ENCODE data around the gene CACNA2D3.

The CACNA2D3 gene

GRCh38 chr3:54663501-54664011, 541.2 kb downstream of the CACNA2D3 start:
- peak; percentile 47 for DNase-seq (ENCODE audit: low spot score)

GRCh38 chr3:54665016-54665600, 542.8 kb downstream of the CACNA2D3 start:
- DNase-seq (ENCODE audit: low spot score): no peak

GRCh38 chr3:54668236-54668635, 545.9 kb downstream of the CACNA2D3 start:
- DNase-seq (ENCODE audit: low spot score): no peak

GRCh38 chr3:54670201-54671000, 548.0 kb downstream of the CACNA2D3 start:
- peak; percentile 77 for DNase-seq (ENCODE audit: low spot score)

- no peak for DNase-seq (ENCODE audit: low spot score)
These were observed 549.2 kb downstream of the CACNA2D3 start for GRCh38 chr3:54671511-54671910.

- no peak for DNase-seq (ENCODE audit: low spot score)
These were observed 553.7 kb downstream of the CACNA2D3 start for GRCh38 chr3:54676087-54676486.

GRCh38 chr3:54681706-54682105, 559.4 kb downstream of the CACNA2D3 start:
- no peak for DNase-seq (ENCODE audit: low spot score)

GRCh38 chr3:54685213-54685612, 562.9 kb downstream of the CACNA2D3 start:
- no peak for DNase-seq (ENCODE audit: low spot score)

- DNase-seq (ENCODE audit: low spot score): no peak
These were observed 569.0 kb downstream of the CACNA2D3 start for GRCh38 chr3:54691289-54691771.

GRCh38 chr3:54696313-54696712, 574.0 kb downstream of the CACNA2D3 start:
- DNase-seq (ENCODE audit: low spot score): no peak

GRCh38 chr3:54698054-54698453, 575.7 kb downstream of the CACNA2D3 start:
- DNase-seq (ENCODE audit: low spot score): no peak

- DNase-seq (ENCODE audit: low spot score): no peak
These were observed 581.6 kb downstream of the CACNA2D3 start for GRCh38 chr3:54703923-54704322.

GRCh38 chr3:54705730-54706129, 583.4 kb downstream of the CACNA2D3 start:
- DNase-seq (ENCODE audit: low spot score): no peak

- DNase-seq (ENCODE audit: low spot score): no peak
These were observed 584.4 kb downstream of the CACNA2D3 start for GRCh38 chr3:54706738-54707137.

- no peak for DNase-seq (ENCODE audit: low spot score)
These were observed 587.4 kb downstream of the CACNA2D3 start for GRCh38 chr3:54709785-54710184.

- no peak for DNase-seq (ENCODE audit: low spot score)
These were observed 588.6 kb downstream of the CACNA2D3 start for GRCh38 chr3:54710954-54711353.

- DNase-seq (ENCODE audit: low spot score): no peak
These were observed 590.2 kb downstream of the CACNA2D3 start for GRCh38 chr3:54712539-54712938.

- DNase-seq (ENCODE audit: low spot score): no peak
These were observed 590.7 kb downstream of the CACNA2D3 start for GRCh38 chr3:54713031-54713430.

GRCh38 chr3:54713455-54713854, 591.1 kb downstream of the CACNA2D3 start:
- DNase-seq (ENCODE audit: low spot score): no peak

GRCh38 chr3:54714035-54714434, 591.7 kb downstream of the CACNA2D3 start:
- DNase-seq (ENCODE audit: low spot score): no peak

GRCh38 chr3:54717506-54717905, 595.2 kb downstream of the CACNA2D3 start:
- DNase-seq (ENCODE audit: low spot score): no peak

- DNase-seq (ENCODE audit: low spot score): no peak
These were observed 597.6 kb downstream of the CACNA2D3 start for GRCh38 chr3:54719914-54720313.

- no peak for DNase-seq (ENCODE audit: low spot score)
These were observed 598.3 kb downstream of the CACNA2D3 start for GRCh38 chr3:54720604-54721003.

All from SK-N-DZ (cell line).